ENCODE results near the gene ARSJ. TPM values are rescaled to one million over a fixed set of nuclear protein-coding genes. Genes with fewer than 3 reads are reported as not detected.

The ARSJ gene
- total RNA-seq, 1 donor from 2014 or later: 11.2 TPM

DNA sequence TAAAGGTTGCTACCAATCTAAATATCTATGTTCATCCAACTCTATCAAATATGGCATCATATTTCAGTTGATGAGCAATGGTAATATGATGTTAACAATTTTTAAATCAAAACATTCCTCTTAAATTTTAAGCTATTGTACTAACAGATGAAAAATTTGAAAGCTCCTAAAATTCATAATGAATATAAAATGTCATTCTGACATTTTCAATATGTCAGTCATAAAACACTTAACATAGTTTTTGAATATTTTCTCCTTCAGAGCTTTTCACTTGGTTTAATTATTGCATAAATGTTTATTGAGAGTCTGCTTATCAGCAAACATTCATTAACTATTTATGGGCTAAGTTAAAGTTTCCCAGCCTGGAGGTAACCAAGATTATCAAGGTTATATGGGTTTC is 11.8 kb downstream of the ARSJ start:
- peaks cover 6% of the 10 kb centered on the region for H3K36me3 Mint-ChIP-seq (ENCODE audit: low read depth, unreplicated experiment)
- H3K27ac Mint-ChIP-seq (ENCODE audit: unreplicated experiment): no peak overlapping the region
- H3K9me3 Mint-ChIP-seq (ENCODE audit: unreplicated experiment): no peaks in the 10 kb centered on the region
- peaks cover 10% of the 10 kb centered on the region for H3K4me1 Mint-ChIP-seq (ENCODE audit: unreplicated experiment)
- DNase-seq (ENCODE audit: low spot score): no peak
- TF ChIP-seq, protein P1, sequence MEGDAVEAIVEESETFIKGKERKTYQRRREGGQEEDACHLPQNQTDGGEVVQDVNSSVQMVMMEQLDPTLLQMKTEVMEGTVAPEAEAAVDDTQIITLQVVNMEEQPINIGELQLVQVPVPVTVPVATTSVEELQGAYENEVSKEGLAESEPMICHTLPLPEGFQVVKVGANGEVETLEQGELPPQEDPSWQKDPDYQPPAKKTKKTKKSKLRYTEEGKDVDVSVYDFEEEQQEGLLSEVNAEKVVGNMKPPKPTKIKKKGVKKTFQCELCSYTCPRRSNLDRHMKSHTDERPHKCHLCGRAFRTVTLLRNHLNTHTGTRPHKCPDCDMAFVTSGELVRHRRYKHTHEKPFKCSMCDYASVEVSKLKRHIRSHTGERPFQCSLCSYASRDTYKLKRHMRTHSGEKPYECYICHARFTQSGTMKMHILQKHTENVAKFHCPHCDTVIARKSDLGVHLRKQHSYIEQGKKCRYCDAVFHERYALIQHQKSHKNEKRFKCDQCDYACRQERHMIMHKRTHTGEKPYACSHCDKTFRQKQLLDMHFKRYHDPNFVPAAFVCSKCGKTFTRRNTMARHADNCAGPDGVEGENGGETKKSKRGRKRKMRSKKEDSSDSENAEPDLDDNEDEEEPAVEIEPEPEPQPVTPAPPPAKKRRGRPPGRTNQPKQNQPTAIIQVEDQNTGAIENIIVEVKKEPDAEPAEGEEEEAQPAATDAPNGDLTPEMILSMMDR (IDR thresholded peaks at IDR 0.05; ENCODE audit: unreplicated experiment): no peak
- no peaks in the 10 kb centered on the region for H3K27me3 Mint-ChIP-seq (ENCODE audit: unreplicated experiment)
- H3K4me3 Mint-ChIP-seq (ENCODE audit: unreplicated experiment): no peak overlapping the region

DNA sequence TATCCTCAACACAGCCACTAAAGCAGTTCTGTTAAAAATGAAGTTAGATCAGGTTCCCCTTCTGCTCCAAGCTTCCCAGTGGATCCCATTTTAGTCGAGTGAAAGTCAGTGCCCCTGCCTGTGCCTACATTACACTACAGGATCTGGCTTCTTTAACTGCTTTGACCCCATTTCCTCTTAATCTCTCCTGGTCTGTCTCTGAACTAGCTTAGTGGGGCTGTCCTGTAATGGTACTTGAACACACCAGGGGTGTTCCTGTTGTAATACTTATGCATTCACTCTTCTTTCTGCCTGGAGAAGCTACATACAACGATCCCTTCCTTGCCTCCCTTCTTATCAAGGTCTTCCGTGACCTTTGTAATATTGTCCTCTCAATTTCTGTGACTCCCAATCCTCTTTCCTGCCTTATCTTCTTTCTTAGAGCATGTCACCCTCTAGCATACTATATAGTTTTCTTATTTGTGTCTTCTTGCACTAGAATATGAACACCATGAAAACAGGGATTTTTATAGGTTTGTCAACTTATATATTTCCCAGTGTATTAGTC is 16.7 kb downstream of the ARSJ start:
- no peaks in the 10 kb centered on the region for H3K9me3 Mint-ChIP-seq (ENCODE audit: unreplicated experiment)
- TF ChIP-seq, protein P1 (IDR thresholded peaks at IDR 0.05; ENCODE audit: unreplicated experiment): no peak
- H3K4me3 Mint-ChIP-seq (ENCODE audit: unreplicated experiment): no peak overlapping the region
- H3K4me1 Mint-ChIP-seq (ENCODE audit: unreplicated experiment): peaks cover 12% of the 10 kb centered on the region
- peaks cover 6% of the 10 kb centered on the region for H3K36me3 Mint-ChIP-seq (ENCODE audit: low read depth, unreplicated experiment)
- H3K27ac Mint-ChIP-seq (ENCODE audit: unreplicated experiment): peak overlapping the region; percentile 12
- no peaks in the 10 kb centered on the region for H3K27me3 Mint-ChIP-seq (ENCODE audit: unreplicated experiment)
- DNase-seq (ENCODE audit: low spot score): no peak

DNA sequence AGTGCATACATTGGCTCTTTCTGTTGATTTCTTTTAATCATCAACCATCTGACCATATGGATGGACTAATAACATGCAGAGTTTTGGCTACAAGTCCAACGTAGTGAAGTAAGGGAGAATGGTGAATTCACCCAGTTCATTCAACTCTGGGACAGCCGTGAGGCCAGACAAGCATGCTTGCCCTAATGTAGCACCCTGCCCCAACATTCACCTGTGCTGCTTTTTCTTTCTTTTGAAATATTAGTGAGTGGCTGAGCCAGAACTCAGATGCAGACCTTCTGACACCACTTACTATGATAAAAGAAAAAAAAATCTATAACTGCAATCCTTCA is 17.5 kb downstream of the ARSJ start:
- H3K4me1 Mint-ChIP-seq (ENCODE audit: unreplicated experiment): peaks cover 12% of the 10 kb centered on the region
- DNase-seq (ENCODE audit: low spot score): no peak
- H3K36me3 Mint-ChIP-seq (ENCODE audit: low read depth, unreplicated experiment): peaks cover 6% of the 10 kb centered on the region
- no peaks in the 10 kb centered on the region for H3K9me3 Mint-ChIP-seq (ENCODE audit: unreplicated experiment)
- no peak overlapping the region for H3K27ac Mint-ChIP-seq (ENCODE audit: unreplicated experiment)
- no peaks in the 10 kb centered on the region for H3K27me3 Mint-ChIP-seq (ENCODE audit: unreplicated experiment)
- TF ChIP-seq, protein P1 (IDR thresholded peaks at IDR 0.05; ENCODE audit: unreplicated experiment): no peak
- no peak overlapping the region for H3K4me3 Mint-ChIP-seq (ENCODE audit: unreplicated experiment)

DNA sequence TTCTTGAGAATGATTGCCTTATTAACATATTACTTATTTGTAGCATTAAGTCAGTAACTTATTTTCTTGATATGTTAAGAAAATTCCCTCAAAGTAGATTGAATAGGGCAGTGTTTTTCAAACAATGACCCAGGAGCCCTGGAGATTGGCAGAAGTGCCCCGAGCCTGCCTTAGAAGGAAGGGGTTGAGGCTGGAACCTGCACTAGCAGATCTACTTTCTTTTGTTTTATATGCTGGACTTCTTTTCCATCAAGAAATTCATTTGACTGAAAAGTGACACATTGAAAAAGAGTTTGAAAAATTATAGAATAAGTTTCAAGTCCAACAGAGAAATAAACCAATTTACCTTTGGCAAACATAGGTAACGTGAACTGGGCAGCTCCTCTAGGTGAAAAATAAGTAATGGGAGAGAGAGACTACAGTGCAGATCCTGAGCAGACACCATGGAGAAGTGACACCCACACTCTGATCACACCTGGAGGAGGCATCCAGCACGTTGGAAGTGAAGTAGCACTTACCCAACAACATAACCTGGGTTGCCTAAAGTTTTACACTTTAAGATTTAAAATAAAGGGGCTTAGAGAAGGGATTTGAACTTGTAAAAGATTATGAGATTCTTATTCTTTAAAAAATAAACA is 18.6 kb downstream of the ARSJ start:
- no peaks in the 10 kb centered on the region for H3K27me3 Mint-ChIP-seq (ENCODE audit: unreplicated experiment)
- H3K27ac Mint-ChIP-seq (ENCODE audit: unreplicated experiment): no peak overlapping the region
- TF ChIP-seq, protein P1 (IDR thresholded peaks at IDR 0.05; ENCODE audit: unreplicated experiment): no peak
- peaks cover 6% of the 10 kb centered on the region for H3K36me3 Mint-ChIP-seq (ENCODE audit: low read depth, unreplicated experiment)
- H3K4me1 Mint-ChIP-seq (ENCODE audit: unreplicated experiment): peaks cover 12% of the 10 kb centered on the region
- no peaks in the 10 kb centered on the region for H3K9me3 Mint-ChIP-seq (ENCODE audit: unreplicated experiment)
- no peak for DNase-seq (ENCODE audit: low spot score)
- no peak overlapping the region for H3K4me3 Mint-ChIP-seq (ENCODE audit: unreplicated experiment)

DNA sequence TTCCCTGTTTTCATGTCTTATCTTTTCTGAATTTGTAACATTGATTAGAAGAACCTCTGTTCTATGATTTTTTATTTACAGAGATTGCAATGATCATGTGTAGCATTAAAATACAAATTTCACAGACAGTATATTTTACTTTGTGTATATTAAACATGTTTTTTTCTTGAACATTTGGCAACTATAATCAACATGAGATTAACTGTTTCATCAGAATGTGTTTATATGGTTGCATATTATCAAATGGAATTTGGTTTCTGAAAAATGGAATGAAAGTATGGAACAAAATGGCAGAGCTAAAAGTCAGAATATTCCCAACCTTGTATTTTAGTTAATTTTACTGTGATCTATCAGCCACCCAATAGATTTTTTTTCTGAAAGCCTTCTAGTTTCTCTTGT is 19.9 kb downstream of the ARSJ start:
- TF ChIP-seq, protein P1 (IDR thresholded peaks at IDR 0.05; ENCODE audit: unreplicated experiment): no peak
- H3K27me3 Mint-ChIP-seq (ENCODE audit: unreplicated experiment): no peaks in the 10 kb centered on the region
- no peak overlapping the region for H3K4me3 Mint-ChIP-seq (ENCODE audit: unreplicated experiment)
- peaks cover 6% of the 10 kb centered on the region for H3K36me3 Mint-ChIP-seq (ENCODE audit: low read depth, unreplicated experiment)
- no peak for DNase-seq (ENCODE audit: low spot score)
- H3K4me1 Mint-ChIP-seq (ENCODE audit: unreplicated experiment): peaks cover 12% of the 10 kb centered on the region
- H3K27ac Mint-ChIP-seq (ENCODE audit: unreplicated experiment): no peak overlapping the region
- H3K9me3 Mint-ChIP-seq (ENCODE audit: unreplicated experiment): no peaks in the 10 kb centered on the region

Data from endothelial cell (in vitro differentiated cells).